IMR-90 (cell line): ENCODE results near the gene HLA-DQB1.

Experiments
- BHLHE40 ChIP-seq: fragments of 150-350 bp; IDR thresholded peaks from 2 replicates; pipeline ENCODE4 v1.6.1; 2016; ENCODE audit warnings: mild to moderate bottlenecking, low read depth, low read length
- CEBPB ChIP-seq: IDR thresholded peaks from 2 replicates; pipeline ENCODE4 v1.6.1; 2012; ENCODE audit warnings: low read depth, low read length, improper control_type of control experiment
- FOS ChIP-seq: fragments of 150-350 bp; IDR thresholded peaks from 2 replicates; pipeline ENCODE4 v1.6.1; 2016; ENCODE audit warnings: low read depth, low read length
- MAZ ChIP-seq: IDR thresholded peaks from 2 replicates; pipeline ENCODE4 v1.6.1; 2012; ENCODE audit warnings: low read depth, mild to moderate bottlenecking, low read length, improper control_type of control experiment, moderate library complexity, borderline replicate concordance
- POLR2A ChIP-seq: IDR thresholded peaks from 2 replicates; pipeline ENCODE4 v1.6.1; 2012; ENCODE audit warnings: mild to moderate bottlenecking, low read depth, low read length
- RFX5 ChIP-seq: IDR thresholded peaks from 2 replicates; pipeline ENCODE4 v1.8.0; 2012; ENCODE audit warnings: low read depth, mild to moderate bottlenecking, low read length, moderate library complexity
- TF ChIP-seq, protein P1 (sequence below): conservative IDR thresholded peaks from 2 replicates; pipeline ENCODE4 v1.5.1; 2012; ENCODE audit warnings: mild to moderate bottlenecking, low read depth, low read length, improper control_type of control experiment
- TF ChIP-seq, protein P2 (sequence below): fragments of 150-350 bp; IDR thresholded peaks from 2 replicates; pipeline ENCODE4 v1.6.1; 2016; ENCODE audit warnings: low read depth, mild to moderate bottlenecking, low read length, moderate library complexity, borderline replicate concordance

DNA sequence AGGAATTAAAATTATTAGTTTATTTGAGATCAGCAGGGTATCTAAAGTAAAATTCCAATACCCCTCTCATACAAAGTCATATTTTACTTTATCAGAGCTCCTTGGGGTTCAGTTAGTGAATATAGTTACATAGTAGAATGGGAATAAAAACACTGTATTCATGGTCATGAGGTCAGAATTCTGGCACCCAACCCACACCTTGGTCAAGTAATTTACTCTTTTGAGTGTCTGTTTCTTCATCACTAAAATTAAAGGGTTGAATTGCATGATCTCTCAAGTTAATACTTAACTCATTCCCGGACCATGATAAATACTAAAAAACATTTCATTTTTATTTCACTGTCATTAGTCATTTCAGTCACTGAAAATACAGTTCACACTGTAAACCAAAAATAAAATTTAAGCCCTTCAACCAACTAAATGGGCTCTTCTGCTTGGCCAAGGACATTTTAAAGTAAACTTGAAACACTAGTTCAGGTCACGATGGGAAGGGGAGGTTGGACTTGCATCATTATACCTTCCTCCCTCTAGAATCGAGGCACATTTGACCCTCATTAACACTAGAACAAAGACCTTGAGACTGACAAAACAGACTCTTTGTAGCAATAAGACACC, 55.7 kb downstream of the HLA-DQB1 start:
- TF ChIP-seq FOS (no peak), BHLHE40 (no peak), POLR2A (no peak), CEBPB (no peak), MAZ (no peak), RFX5 (no peak)
- TF ChIP-seq, protein P1, sequence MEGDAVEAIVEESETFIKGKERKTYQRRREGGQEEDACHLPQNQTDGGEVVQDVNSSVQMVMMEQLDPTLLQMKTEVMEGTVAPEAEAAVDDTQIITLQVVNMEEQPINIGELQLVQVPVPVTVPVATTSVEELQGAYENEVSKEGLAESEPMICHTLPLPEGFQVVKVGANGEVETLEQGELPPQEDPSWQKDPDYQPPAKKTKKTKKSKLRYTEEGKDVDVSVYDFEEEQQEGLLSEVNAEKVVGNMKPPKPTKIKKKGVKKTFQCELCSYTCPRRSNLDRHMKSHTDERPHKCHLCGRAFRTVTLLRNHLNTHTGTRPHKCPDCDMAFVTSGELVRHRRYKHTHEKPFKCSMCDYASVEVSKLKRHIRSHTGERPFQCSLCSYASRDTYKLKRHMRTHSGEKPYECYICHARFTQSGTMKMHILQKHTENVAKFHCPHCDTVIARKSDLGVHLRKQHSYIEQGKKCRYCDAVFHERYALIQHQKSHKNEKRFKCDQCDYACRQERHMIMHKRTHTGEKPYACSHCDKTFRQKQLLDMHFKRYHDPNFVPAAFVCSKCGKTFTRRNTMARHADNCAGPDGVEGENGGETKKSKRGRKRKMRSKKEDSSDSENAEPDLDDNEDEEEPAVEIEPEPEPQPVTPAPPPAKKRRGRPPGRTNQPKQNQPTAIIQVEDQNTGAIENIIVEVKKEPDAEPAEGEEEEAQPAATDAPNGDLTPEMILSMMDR, result no peak
- TF ChIP-seq, protein P2, sequence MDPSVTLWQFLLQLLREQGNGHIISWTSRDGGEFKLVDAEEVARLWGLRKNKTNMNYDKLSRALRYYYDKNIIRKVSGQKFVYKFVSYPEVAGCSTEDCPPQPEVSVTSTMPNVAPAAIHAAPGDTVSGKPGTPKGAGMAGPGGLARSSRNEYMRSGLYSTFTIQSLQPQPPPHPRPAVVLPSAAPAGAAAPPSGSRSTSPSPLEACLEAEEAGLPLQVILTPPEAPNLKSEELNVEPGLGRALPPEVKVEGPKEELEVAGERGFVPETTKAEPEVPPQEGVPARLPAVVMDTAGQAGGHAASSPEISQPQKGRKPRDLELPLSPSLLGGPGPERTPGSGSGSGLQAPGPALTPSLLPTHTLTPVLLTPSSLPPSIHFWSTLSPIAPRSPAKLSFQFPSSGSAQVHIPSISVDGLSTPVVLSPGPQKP, result no peak
